Measurements from ENCODE around the gene SV2B.

DNA sequence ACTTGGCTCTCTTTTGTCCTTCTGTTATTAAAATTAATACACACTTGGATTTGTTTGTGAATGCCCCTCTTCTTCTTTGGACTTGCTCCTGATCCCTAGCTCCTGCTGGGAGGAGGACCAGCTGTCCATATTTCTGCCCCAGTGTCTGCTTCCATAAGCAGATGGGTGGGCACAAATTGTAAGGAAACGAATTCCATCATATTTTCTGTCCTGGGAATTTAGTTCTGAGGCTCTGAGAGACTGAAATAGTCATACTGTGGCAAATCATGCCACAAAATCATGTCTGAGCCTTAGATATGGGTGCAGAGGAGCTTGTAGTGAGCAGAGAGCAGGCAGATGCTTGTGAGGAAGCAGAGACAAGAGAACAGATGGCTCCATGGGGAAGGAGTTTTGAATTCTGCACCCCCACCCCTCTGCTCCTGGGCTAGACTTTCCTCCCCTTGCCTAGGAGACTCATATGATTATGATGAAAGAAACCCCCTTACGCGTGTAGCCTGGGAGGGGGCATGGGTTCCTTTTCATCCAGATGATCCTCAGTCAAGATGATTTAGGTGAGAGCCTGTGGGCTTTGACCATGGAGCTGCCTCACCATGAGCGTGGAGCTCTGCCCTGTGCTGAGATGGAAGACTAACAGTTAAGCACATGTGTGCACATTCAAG is 50.6 kb downstream of the SV2B start:
- TF ChIP-seq, protein P1, sequence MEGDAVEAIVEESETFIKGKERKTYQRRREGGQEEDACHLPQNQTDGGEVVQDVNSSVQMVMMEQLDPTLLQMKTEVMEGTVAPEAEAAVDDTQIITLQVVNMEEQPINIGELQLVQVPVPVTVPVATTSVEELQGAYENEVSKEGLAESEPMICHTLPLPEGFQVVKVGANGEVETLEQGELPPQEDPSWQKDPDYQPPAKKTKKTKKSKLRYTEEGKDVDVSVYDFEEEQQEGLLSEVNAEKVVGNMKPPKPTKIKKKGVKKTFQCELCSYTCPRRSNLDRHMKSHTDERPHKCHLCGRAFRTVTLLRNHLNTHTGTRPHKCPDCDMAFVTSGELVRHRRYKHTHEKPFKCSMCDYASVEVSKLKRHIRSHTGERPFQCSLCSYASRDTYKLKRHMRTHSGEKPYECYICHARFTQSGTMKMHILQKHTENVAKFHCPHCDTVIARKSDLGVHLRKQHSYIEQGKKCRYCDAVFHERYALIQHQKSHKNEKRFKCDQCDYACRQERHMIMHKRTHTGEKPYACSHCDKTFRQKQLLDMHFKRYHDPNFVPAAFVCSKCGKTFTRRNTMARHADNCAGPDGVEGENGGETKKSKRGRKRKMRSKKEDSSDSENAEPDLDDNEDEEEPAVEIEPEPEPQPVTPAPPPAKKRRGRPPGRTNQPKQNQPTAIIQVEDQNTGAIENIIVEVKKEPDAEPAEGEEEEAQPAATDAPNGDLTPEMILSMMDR (conservative IDR thresholded peaks at IDR 0.05 in 1 of 2, IDR thresholded peaks at IDR 0.05 in 1 of 2; ENCODE audit: low read depth in 1 of 2, low read length in 2 of 2): no peak
- no peak for TF ChIP-seq EZH2 (IDR thresholded peaks at IDR 0.05; ENCODE audit: low read length, missing control alignments)
